Activated naive CD8-positive, alpha-beta T cell treated with anti-CD3 and anti-CD28 coated beads, Interleukin-2, amount 10 ng/mL, durations not matched to agents 7 days and 5 days (primary cell): ENCODE results near the gene MGME1. TPM values are rescaled to one million over a fixed set of nuclear protein-coding genes. Genes with fewer than 3 reads are reported as not detected.
A peak's percentile ranks its signal among the peaks of the same experiment; 100 is the strongest.

Experiments used
- ATAC-seq: fragments of 150-1000 bp; cut with Tn5 transposase; one replicate; pipeline ENCODE4 v1.10.0; 2021; ENCODE audit warnings: low read depth, moderate library complexity
- POLR2A ChIA-PET: fragments of 350-600 bp; sonication (Branson Sonifier 250); formaldehyde crosslinking; loops from one replicate; lab custom pipeline; 2021; ENCODE audit warnings: antibody characterized with exemption; lab: Charles Lee
- DNase-seq: peaks from one replicate; pipeline ENCODE4 v3.0.0; 2021
- H3K27ac Mint-ChIP-seq: one replicate; pipeline ENCODE4 v1.8.0; 2022; ENCODE audit warnings: mild to moderate bottlenecking, mixed read lengths
- H3K27me3 Mint-ChIP-seq: one replicate; pipeline ENCODE4 v1.8.0; 2022; ENCODE audit warnings: mild to moderate bottlenecking, moderate library complexity, mixed read lengths
- H3K36me3 Mint-ChIP-seq: one replicate; pipeline ENCODE4 v1.8.0; 2021; ENCODE audit warnings: mild to moderate bottlenecking, mixed read lengths
- H3K4me1 Mint-ChIP-seq: one replicate; pipeline ENCODE4 v1.8.0; 2021; ENCODE audit warnings: mixed read lengths
- H3K4me3 Mint-ChIP-seq: one replicate; pipeline ENCODE4 v1.8.0; 2022; ENCODE audit warnings: mild to moderate bottlenecking, moderate library complexity, mixed read lengths
- H3K9me3 Mint-ChIP-seq: one replicate; pipeline ENCODE4 v1.8.0; 2021; ENCODE audit warnings: mixed read lengths
- total RNA-seq, 2 experiments: library from RNA; stranded (reverse); gene quantifications; one replicate each; pipeline ENCODE4 v1.2.3, GENCODE V29; 2021

MGME1 gene
- total RNA-seq, 2 experiments from 2014 or later = 32.2 to 37.5 TPM

DNA sequence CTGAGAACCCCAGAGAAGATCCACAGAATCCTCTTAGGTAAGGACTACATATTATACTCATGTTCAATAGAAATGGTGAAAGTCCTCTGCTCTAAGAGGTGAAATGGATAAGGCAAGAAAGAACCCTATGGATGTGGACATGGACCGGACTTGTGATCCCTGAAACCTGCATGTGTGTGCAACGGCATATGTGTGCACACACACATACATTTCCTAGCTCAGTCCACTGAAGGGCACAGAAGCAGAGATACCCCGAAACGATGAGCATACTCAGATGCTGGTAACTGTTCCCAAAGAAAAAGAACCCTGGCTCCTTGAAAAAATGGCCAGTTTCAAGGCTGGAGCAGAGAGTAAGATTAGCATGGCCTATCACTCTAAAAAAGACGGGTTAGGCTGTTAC is 22.8 kb upstream of the MGME1 start:
- Mint-ChIP-seq H3K27ac (no peak overlapping the region), H3K27me3 (no peaks in the 10 kb centered on the region), H3K4me1 (peaks cover 4% of the 10 kb centered on the region), H3K36me3 (peaks cover 47% of the 10 kb centered on the region), H3K4me3 (no peak overlapping the region), H3K9me3 (no peaks in the 10 kb centered on the region)
- ATAC-seq (no peak), DNase-seq (no peak)
- POLR2A ChIA-PET = interaction anchor here (0.5 kb wide), 1 partner anchor 1624 kb away, joined by 3 read pairs; no protein-coding TSS in a partner anchor

DNA sequence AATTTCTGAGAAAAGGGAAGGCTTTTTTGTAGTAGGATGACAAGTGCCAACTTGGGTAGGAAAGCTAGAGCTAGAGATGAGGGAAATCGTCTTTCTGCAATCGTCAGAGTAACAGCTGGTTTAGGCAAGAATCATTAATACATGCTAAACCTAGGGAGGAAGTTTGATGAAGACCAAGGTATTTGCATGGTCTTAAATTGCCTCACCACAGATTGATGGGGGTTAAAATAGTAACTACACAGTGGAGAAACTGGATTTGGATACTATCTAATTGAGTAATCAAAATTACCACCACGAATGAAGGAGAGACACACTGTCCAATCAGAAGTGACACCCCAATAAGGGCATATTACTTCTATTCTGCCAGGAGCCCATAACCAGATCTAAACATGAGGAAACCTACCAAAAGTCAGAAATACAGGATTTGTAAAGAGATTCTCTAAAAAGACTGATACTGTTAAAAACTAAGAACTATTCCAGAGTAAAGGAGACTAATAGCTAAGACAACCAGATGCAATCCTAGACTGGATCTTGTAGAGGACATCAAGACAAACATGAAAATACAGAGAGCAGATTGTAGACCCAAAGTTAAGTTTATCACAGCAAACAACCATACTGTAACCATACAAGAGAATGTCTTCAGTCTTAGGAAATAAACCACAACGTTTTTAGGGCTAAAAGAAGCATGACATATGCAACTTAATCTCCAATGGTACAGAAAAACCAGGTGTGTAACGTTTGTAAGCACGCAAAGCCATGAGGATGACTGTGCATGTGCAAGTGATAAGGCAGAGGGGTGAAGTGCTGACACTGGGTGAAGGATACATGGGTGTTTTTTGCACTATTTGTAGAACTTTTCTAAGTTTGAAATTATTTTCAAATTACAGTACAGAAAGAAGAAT is 22.0 kb upstream of the MGME1 start:
- H3K27ac Mint-ChIP-seq = no peak overlapping the region
- no peak overlapping the region for H3K4me3 Mint-ChIP-seq
- H3K36me3 Mint-ChIP-seq = peaks cover 48% of the 10 kb centered on the region
- H3K27me3 Mint-ChIP-seq = no peaks in the 10 kb centered on the region
- ATAC-seq (no peak), DNase-seq (no peak)
- POLR2A ChIA-PET = no interaction called here
- H3K9me3 Mint-ChIP-seq = no peaks in the 10 kb centered on the region
- peaks cover 4% of the 10 kb centered on the region for H3K4me1 Mint-ChIP-seq

DNA sequence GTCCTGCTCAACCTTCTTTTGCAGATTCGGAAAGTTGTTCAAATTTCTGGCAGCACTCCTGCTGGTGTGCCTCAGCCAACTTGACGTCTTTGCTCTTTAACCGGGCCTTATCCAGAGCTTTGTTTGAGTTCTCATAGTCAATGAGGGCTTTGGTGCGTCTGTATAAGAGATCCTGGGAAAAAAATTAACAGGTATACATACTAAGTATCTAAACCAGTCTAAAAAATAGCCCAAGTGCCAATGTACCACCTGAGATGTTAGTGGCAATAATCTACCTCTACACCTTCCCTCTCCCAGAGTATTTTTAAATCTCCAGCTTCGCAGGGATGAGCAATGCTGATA is 21.4 kb upstream of the MGME1 start:
- Mint-ChIP-seq H3K4me1 (peaks cover 4% of the 10 kb centered on the region), H3K36me3 (peaks cover 50% of the 10 kb centered on the region), H3K27ac (no peak overlapping the region), H3K9me3 (no peaks in the 10 kb centered on the region), H3K4me3 (no peak overlapping the region), H3K27me3 (no peaks in the 10 kb centered on the region)
- DNase-seq (no peak), ATAC-seq (no peak)
- POLR2A ChIA-PET = no interaction called here

DNA sequence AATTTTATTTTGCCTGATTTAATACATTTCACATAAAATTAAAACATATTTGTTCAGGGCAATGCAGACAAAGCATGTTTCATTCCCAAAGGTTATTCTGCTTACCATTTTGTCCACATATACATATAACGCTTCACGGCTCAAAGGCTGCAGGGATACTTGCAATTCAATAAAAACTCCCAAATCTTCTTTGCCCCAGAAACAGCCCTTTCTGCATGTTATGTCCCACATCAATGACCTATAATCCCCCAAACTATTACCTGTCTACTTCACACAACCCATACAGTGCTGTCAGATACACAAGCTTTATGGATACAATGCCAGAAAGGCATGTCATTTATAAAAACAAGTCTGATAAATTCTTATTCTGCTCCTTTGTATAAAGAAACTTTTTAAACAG is 20.4 kb upstream of the MGME1 start:
- Mint-ChIP-seq H3K36me3 (peaks cover 54% of the 10 kb centered on the region), H3K4me3 (no peak overlapping the region), H3K27ac (no peak overlapping the region), H3K27me3 (no peaks in the 10 kb centered on the region), H3K9me3 (no peaks in the 10 kb centered on the region), H3K4me1 (peaks cover 6% of the 10 kb centered on the region)
- no peak for DNase-seq
- POLR2A ChIA-PET = no interaction called here
- no peak for ATAC-seq

- POLR2A ChIA-PET = no interaction called here
- H3K36me3 Mint-ChIP-seq = peaks cover 54% of the 10 kb centered on the region
- no peak for DNase-seq
- no peak overlapping the region for H3K4me3 Mint-ChIP-seq
- no peaks in the 10 kb centered on the region for H3K9me3 Mint-ChIP-seq
- ATAC-seq = no peak
- no peaks in the 10 kb centered on the region for H3K27me3 Mint-ChIP-seq
- H3K4me1 Mint-ChIP-seq = peaks cover 4% of the 10 kb centered on the region
- no peak overlapping the region for H3K27ac Mint-ChIP-seq
Measured at GRCh38 chr20:17949899-17950298, 18.9 kb upstream of the MGME1 start.

DNA sequence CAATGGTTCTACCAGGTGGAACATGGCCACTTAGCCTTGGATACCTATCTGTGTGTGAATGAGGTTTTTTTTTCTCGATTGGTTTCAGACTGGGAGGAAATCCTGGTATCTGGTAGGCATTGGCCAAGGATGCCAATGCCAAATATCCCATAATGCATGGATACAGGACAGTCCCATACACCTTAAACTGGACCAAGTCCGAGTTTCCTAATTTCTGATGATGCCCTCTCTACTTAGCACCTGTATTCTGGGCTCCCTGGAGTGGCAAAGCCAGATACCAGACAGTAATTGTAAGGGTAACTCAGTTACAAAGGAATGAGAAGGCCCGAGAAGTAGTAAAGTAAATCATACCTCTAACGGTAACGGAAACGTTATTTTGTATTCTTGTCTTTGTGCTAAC is 18.1 kb upstream of the MGME1 start:
- H3K9me3 Mint-ChIP-seq = no peaks in the 10 kb centered on the region
- ATAC-seq (no peak), DNase-seq (no peak)
- peaks cover 54% of the 10 kb centered on the region for H3K36me3 Mint-ChIP-seq
- no peak overlapping the region for H3K27ac Mint-ChIP-seq
- POLR2A ChIA-PET = no interaction called here
- peaks cover 10% of the 10 kb centered on the region for H3K4me1 Mint-ChIP-seq
- no peak overlapping the region for H3K4me3 Mint-ChIP-seq
- H3K27me3 Mint-ChIP-seq = no peaks in the 10 kb centered on the region

DNA sequence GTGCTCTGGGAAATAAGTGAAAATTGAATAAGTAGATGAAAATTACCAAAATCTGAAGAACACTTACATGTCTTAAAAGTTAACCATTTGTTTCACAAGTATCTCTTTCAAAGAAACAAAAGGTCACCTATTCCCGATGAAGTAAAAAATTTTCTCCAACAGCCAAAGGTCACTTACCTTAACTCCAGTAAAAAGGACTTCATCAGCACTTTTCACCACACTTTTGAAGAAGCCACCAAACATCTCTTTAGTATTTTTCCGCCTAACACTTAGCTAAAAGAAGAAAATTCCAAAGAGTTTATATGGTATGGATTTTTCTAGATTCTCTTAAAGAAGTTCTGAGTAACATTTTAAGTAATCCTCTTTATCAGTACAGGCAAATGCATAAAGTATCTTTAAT is 17.5 kb upstream of the MGME1 start:
- H3K4me3 Mint-ChIP-seq = no peak overlapping the region
- no peaks in the 10 kb centered on the region for H3K9me3 Mint-ChIP-seq
- ATAC-seq (no peak), DNase-seq (no peak)
- H3K27ac Mint-ChIP-seq = no peak overlapping the region
- peaks cover 55% of the 10 kb centered on the region for H3K36me3 Mint-ChIP-seq
- H3K4me1 Mint-ChIP-seq = peaks cover 15% of the 10 kb centered on the region
- no peaks in the 10 kb centered on the region for H3K27me3 Mint-ChIP-seq
- POLR2A ChIA-PET = no interaction called here

GRCh38 chr20:17952692-17953684 is 15.8 kb upstream of the MGME1 start:
- peak overlapping the region; percentile 34 for H3K27ac Mint-ChIP-seq
- no peaks in the 10 kb centered on the region for H3K9me3 Mint-ChIP-seq
- POLR2A ChIA-PET = interaction anchor here (0.9 kb wide), 1 partner anchor 11 kb away, joined by 3 read pairs; no protein-coding TSS in a partner anchor
- ATAC-seq (no peak), DNase-seq (no peak)
- no peak overlapping the region for H3K4me3 Mint-ChIP-seq
- H3K4me1 Mint-ChIP-seq = peaks cover 24% of the 10 kb centered on the region
- peaks cover 52% of the 10 kb centered on the region for H3K36me3 Mint-ChIP-seq
- H3K27me3 Mint-ChIP-seq = no peaks in the 10 kb centered on the region

DNA sequence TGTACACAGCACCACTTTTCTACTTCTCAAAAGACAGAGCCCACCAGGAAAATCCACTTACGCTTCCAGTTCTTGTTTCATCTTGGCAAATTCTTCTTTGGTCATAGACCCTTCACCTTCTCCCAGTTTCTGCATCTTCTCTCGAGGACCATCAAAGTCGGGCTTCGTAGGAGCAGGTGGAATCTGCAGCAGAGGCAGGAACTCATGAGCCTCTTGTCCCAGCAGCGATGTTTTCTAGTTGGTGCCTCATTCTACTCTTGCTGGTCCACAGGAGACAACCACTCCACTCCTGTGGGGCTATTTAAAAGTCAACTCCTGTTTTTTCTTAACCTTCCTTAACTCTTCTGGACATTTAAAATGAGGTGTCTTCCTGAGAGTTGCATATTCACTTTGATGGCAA is 14.9 kb upstream of the MGME1 start:
- no peak overlapping the region for H3K27ac Mint-ChIP-seq
- H3K27me3 Mint-ChIP-seq = no peaks in the 10 kb centered on the region
- peaks cover 47% of the 10 kb centered on the region for H3K36me3 Mint-ChIP-seq
- no peak overlapping the region for H3K4me3 Mint-ChIP-seq
- no peak for ATAC-seq
- DNase-seq = no peak
- peaks cover 30% of the 10 kb centered on the region for H3K4me1 Mint-ChIP-seq
- POLR2A ChIA-PET = no interaction called here
- no peaks in the 10 kb centered on the region for H3K9me3 Mint-ChIP-seq

- POLR2A ChIA-PET = interaction anchor here (6.8 kb wide), 1 partner anchor 12 kb away, joined by 73 read pairs; the partner anchor contains the start of genes MGME1 and SNX5
- H3K4me3 Mint-ChIP-seq = no peak overlapping the region
- H3K4me1 Mint-ChIP-seq = peaks cover 41% of the 10 kb centered on the region
- peaks cover 39% of the 10 kb centered on the region for H3K36me3 Mint-ChIP-seq
- no peak for DNase-seq
- H3K9me3 Mint-ChIP-seq = no peaks in the 10 kb centered on the region
- peak; percentile 38 for ATAC-seq
- peak overlapping the region; percentile 47 for H3K27ac Mint-ChIP-seq
- H3K27me3 Mint-ChIP-seq = no peaks in the 10 kb centered on the region
Measured at GRCh38 chr20:17955302-17955701, 13.5 kb upstream of the MGME1 start.

GRCh38 chr20:17956099-17956685 is 12.6 kb upstream of the MGME1 start:
- H3K27me3 Mint-ChIP-seq = no peaks in the 10 kb centered on the region
- peaks cover 46% of the 10 kb centered on the region for H3K4me1 Mint-ChIP-seq
- peak overlapping the region; percentile 58 for H3K27ac Mint-ChIP-seq
- no peaks in the 10 kb centered on the region for H3K9me3 Mint-ChIP-seq
- peak overlapping the region; percentile 9 for H3K4me3 Mint-ChIP-seq
- POLR2A ChIA-PET = interaction anchor here (6.8 kb wide), 1 partner anchor 11 kb away, joined by 73 read pairs; the partner anchor contains the start of genes MGME1 and SNX5
- ATAC-seq (no peak), DNase-seq (no peak)
- peaks cover 34% of the 10 kb centered on the region for H3K36me3 Mint-ChIP-seq

GRCh38 chr20:17957505-17958363 is 11.1 kb upstream of the MGME1 start:
- ATAC-seq (no peak), DNase-seq (no peak)
- peak overlapping the region; percentile 24 for H3K27ac Mint-ChIP-seq
- POLR2A ChIA-PET = interaction anchor here (6.8 kb wide), 1 partner anchor 10 kb away, joined by 73 read pairs; the partner anchor contains the start of genes MGME1 and SNX5
- no peak overlapping the region for H3K4me3 Mint-ChIP-seq
- H3K36me3 Mint-ChIP-seq = peaks cover 31% of the 10 kb centered on the region
- H3K27me3 Mint-ChIP-seq = no peaks in the 10 kb centered on the region
- H3K4me1 Mint-ChIP-seq = peaks cover 58% of the 10 kb centered on the region
- no peaks in the 10 kb centered on the region for H3K9me3 Mint-ChIP-seq
